AG04450 (cell line): ENCODE results near the gene ITGB2. TPM values are rescaled to one million over a fixed set of nuclear protein-coding genes. Genes with fewer than 3 reads are reported as not detected.

Source experiments
- CTCF ChIA-PET: fragments of 300-600, 350-600 bp; formaldehyde crosslinking; extraction: SDS; loops from one replicate; lab custom pipeline; 2022; ENCODE audit warnings: antibody characterized with exemption, inconsistent platforms; lab: Charles Lee
- POLR2A ChIA-PET: fragments of 350-600 bp; formaldehyde crosslinking; extraction: SDS; loops from one replicate; lab custom pipeline; 2021; ENCODE audit warnings: antibody characterized with exemption, inconsistent platforms; lab: Yijun Ruan, JAX
- DNase-seq: peaks from one replicate; pipeline ENCODE4 v3.0.0-alpha.2; 2011; ENCODE audit warnings: low read depth, low spot score
- H3K27ac ChIP-seq: one replicate; pipeline ENCODE4 v1.5.1; 2012; ENCODE audit warnings: low read depth, low read length, control low read depth
- H3K27me3 ChIP-seq: one replicate; pipeline ENCODE4 v1.6.0; 2012; ENCODE audit warnings: low read length; ENCODE audit not compliant: control insufficient read depth, insufficient read depth
- H3K4me3 ChIP-seq: 2 replicates; pipeline ENCODE4 v1.5.1; 2011; ENCODE audit warnings: mild to moderate bottlenecking, low read depth, low read length, control low read depth
- H3K9me3 ChIP-seq: 2 replicates; pipeline ENCODE4 v1.5.1; 2012; ENCODE audit warnings: low read length; ENCODE audit not compliant: control insufficient read depth, insufficient read depth
- CTCF ChIP-seq: IDR thresholded peaks from 2 replicates; pipeline ENCODE4 v1.5.1; 2011; ENCODE audit warnings: low read depth, low read length, control low read depth, inconsistent platforms
- polyA minus RNA-seq: library from RNA; depleted of rRNA, polyadenylated mRNA; stranded (reverse); fragments of >200 nt; gene quantifications from 2 replicates; pipeline ENCODE4 v1.2.3, GENCODE V29; 2011; rRNA and poly(A)+ RNA removed
- polyA plus RNA-seq: library from polyadenylated mRNA; depleted of rRNA; stranded (reverse); fragments of >200 nt; gene quantifications from 2 replicates; pipeline ENCODE4 v1.2.3, GENCODE V29; 2011; rRNA removed

ITGB2 gene
- 0.04 TPM in 1 of 2 replicates, not detected in the other for polyA plus RNA-seq
- polyA minus RNA-seq = not detected in 2 replicates

DNA sequence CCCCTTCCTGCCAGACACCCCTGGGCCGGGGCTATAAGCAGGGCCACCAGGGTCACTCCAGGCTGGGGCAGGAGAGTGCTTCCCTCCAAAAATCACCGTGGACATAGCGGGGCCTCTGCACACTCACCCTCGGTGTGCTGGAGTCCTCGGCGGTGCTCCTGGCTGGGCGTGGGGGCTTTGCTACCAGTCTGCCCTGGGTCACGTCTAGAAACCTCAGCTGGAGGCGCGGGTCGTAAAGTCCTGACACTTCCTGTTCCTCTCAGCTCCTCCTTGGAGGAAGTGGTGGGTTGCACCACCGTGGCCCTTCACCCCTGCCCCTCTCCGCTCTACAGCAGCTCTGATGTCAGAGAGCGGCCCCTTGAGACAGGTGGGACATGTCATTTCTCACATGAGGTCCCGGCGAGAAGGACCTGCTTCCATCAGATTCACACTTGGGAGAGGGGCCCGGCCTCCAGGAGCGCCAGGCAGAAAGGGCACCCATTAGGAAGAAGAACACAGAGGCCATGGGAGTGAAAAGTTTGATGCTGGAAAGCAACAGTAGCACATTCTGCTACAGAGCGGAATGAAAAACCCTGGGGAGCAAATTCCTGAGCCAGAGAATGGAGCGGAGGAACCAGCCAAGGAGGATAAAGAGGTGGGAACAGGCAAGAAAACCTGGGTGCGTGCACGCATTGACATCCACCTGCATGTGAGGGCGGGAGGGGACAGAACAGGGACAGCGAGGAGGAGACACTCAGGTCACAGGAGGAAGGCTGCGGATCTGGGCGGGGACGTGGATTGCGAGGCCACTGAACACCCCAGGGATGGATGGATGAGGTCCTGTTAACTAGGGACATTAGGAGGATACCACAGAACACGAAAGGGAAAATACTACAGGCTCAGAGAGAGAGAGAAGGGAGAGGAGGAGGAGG, at the start of gene ITGB2:
Gene ITGB2 (minus strand): TSS at position 206 of the 911 bp plus-strand sequence. CDS start 10,117 bp downstream, outside the sequence.
- Histone ChIP-seq H3K9me3 (no peaks in the 10 kb centered on the region; the same call in 1 of the 2 replicates), H3K4me3 (no peak within 1 kb of the TSS), H3K27me3 (peaks cover 73% of the 10 kb centered on the region), H3K27ac (no peak within 1 kb of the TSS)
- CTCF ChIA-PET = no interaction called here
- TF ChIP-seq CTCF = no peak
- DNase-seq = no peak
- POLR2A ChIA-PET = no interaction called here

- CTCF ChIA-PET = interaction anchor here (0.6 to 2.1 kb wide), 3 partner anchors 20 to 167 kb away, joined by 3 to 7 read pairs (median 3); no protein-coding TSS in a partner anchor
- POLR2A ChIA-PET = interaction anchor here (1.3 kb wide), 1 partner anchor 81 kb away, joined by 11 read pairs; no protein-coding TSS in a partner anchor
- no peak for DNase-seq
- Histone ChIP-seq H3K27me3 (no peaks in the 10 kb centered on the region), H3K27ac (peak overlapping the region; percentile 31), H3K9me3 (peaks cover 17% of the 10 kb centered on the region), H3K4me3 (no peak overlapping the region)
- TF ChIP-seq CTCF = no peak
These were observed 49.4 kb upstream of the ITGB2 start for GRCh38 chr21:44969931-44970755.

DNA sequence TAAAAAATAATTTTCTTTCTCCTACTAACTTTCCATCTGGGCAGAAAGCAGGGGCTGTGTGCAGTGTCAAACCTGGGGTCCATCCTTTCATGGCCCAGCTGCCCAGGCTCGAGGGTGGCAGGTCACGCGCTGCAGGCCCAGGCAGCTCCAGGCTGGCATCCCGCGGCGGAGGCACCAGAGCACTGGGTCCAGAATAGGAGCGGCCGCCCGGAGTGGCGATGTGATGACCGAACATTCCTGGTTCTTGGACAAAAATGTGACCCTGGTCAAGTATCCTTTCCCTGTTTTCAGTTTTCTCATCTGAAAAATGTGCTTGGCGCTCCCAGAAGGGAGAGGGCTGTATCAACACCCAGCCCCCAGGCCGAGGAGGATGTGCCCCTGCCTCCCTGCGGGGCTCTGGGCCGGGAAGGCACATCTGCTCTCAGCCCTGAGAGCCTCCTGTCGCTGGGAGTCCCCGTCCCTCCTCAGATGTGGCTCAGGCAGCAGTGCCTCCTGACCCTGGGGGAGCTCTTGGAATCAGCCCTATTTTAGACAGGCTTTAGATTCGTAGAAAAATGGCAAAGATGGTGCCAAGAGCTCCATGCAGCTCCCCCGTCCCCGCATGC, 48.5 kb upstream of the ITGB2 start:
- H3K9me3 ChIP-seq = peaks cover 21% of the 10 kb centered on the region
- no peak overlapping the region for H3K4me3 ChIP-seq
- DNase-seq = no peak
- no peak for TF ChIP-seq CTCF
- ChIA-PET CTCF (interaction anchor here (1.4 to 2.1 kb wide), 2 partner anchors 19 to 168 kb away, joined by 3 to 7 read pairs; no protein-coding TSS in a partner anchor), POLR2A (interaction anchor here (0.6 to 1.3 kb wide), 3 partner anchors 82 to 264 kb away, joined by 3 to 11 read pairs (median 3); no protein-coding TSS in a partner anchor)
- H3K27ac ChIP-seq = no peak overlapping the region
- H3K27me3 ChIP-seq = no peaks in the 10 kb centered on the region

DNA sequence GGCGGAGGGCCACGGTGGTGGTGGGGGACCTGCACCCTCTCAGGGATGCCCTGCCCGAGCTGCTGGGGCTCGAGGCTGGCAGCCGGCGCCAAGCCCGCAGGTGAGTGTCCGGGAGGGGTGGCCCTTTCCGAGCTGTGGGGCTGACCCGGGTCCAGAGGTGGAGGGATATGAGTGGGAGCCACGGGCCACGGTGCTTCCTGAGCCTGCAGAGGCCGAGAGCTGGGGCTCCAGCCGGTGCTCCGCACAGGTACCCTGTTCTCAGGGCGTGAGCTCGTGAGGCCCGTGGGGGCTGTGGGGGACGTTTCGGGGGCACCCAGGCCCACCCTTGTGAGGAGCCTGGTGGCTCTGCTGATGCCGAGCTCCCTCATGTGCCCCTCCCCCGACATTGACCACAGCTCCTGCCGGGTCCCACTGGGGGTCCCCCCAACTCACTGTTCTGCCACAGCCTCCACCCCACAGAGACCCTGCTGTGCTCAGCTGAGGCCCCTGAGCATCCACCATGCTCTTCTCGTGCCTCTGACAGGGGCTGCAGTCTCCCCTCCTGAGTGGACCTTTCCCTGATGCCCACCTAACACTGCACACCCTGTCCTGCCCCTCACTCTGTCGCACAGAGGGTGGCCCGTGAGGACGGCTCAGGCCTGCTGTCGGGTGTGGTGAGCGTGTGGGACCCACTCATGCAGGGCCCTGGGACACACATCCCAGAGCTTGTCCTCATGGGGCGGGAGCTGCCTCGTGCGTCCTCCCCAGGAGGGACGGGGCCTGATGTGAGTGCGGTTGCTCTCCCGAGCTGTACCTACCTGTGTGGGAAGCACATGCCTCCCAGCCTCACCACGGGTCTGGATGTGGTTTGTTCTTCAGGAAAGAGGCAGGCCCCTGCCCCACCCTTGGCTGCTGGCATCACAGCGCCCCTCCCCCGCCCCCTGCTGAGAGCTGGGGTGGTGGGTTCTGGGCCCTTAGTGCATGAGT, 46.7 kb upstream of the ITGB2 start:
- CTCF ChIA-PET = interaction anchor here (1.6 kb wide), 1 partner anchor 170 kb away, joined by 4 read pairs; no protein-coding TSS in a partner anchor
- Histone ChIP-seq H3K4me3 (no peak overlapping the region), H3K27me3 (no peaks in the 10 kb centered on the region), H3K27ac (no peak overlapping the region), H3K9me3 (peaks cover 21% of the 10 kb centered on the region)
- TF ChIP-seq CTCF = no peak
- DNase-seq = no peak
- POLR2A ChIA-PET = interaction anchor here (1.2 kb wide), 1 partner anchor 84 kb away, joined by 3 read pairs; no protein-coding TSS in a partner anchor
